Subcutaneous adipose tissue (tissue), 4 donors: ENCODE measurements around the gene CAV3. TPM values are rescaled to one million over a fixed set of nuclear protein-coding genes. Genes with fewer than 3 reads are reported as not detected.

ENCODE experiments used
- total RNA-seq, 4 donors: library from RNA; depleted of rRNA; stranded (reverse); fragments of >200 nt; gene quantifications; one replicate each; pipeline ENCODE4 v1.1.0, GENCODE V29; 2016
- TF ChIP-seq, protein P1 (sequence below): fragments of 450-650 bp; IDR thresholded peaks from one replicate; pipeline ENCODE4 v1.5.1; 2016; ENCODE audit warnings: low read depth, mild to moderate bottlenecking, control low read depth, antibody characterized with exemption, moderate library complexity

CAV3 gene
- total RNA-seq, 4 donors from 2014 or later = not detected

DNA sequence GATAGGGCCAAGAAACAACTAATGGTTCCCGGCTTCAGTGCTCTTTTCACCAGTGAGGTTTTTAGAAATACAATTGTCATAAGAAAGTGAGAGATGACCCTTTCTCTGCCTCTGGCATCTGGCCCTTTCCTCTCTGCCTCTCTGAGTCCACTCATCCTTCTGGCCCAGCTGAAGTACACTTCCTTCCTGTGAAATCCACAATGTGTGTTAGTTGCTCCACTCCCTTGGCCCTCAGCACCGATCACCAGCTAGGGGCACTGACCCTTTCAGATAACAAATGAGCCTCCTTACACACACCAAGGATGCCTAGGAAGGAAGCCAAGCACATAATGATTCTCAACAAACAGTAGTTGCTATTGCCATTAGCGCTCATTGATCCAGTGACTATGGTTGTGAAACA, 2.9 kb upstream of the CAV3 start:
- TF ChIP-seq, protein P1, sequence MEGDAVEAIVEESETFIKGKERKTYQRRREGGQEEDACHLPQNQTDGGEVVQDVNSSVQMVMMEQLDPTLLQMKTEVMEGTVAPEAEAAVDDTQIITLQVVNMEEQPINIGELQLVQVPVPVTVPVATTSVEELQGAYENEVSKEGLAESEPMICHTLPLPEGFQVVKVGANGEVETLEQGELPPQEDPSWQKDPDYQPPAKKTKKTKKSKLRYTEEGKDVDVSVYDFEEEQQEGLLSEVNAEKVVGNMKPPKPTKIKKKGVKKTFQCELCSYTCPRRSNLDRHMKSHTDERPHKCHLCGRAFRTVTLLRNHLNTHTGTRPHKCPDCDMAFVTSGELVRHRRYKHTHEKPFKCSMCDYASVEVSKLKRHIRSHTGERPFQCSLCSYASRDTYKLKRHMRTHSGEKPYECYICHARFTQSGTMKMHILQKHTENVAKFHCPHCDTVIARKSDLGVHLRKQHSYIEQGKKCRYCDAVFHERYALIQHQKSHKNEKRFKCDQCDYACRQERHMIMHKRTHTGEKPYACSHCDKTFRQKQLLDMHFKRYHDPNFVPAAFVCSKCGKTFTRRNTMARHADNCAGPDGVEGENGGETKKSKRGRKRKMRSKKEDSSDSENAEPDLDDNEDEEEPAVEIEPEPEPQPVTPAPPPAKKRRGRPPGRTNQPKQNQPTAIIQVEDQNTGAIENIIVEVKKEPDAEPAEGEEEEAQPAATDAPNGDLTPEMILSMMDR = no peak

DNA sequence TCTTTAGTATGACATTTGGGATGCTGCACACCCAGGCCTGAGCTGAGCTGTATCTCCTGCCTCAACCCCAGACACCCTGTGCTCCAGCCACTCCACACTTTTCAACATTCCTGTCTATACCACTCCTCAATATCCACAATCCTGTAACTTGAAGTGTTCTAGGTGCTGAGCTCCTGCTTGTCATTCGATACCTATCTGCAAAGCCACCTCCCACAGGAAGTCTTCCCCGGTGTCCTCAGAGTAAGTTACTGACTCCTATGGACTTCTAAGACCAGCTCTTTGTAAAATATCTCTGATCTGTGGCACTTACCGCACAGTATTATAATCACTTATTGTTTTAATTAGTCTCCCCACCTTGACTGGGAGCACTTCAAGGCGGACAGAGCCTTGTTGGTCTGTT, 1.2 kb upstream of the CAV3 start:
- TF ChIP-seq, protein P1 = no peak

GRCh38 chr3:8734137-8734878, 706 bp downstream of the CAV3 start:
- TF ChIP-seq, protein P1 = no peak

GRCh38 chr3:8734908-8735307, 1.3 kb downstream of the CAV3 start:
- TF ChIP-seq, protein P1 = no peak

DNA sequence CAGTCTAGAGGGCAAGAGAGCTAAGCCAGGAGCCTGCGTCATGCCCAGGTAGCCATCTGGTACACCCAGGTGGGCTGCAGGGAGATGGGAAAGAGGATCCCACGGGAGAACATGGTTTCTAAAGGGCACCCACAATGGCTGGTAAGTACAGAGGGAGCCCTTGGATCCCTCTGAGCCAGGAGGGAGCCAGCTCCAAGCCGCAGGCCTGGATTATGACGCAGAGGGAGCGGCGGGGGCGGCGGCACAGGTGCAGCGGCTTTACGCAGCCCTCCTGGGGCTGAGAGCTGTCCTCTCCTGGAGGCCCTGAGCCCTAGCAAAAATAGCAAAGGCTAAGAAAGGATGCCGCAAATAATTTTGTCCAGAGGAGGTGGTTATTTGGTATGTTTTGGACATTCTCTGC, 2.8 kb downstream of the CAV3 start:
- TF ChIP-seq, protein P1 = no peak

DNA sequence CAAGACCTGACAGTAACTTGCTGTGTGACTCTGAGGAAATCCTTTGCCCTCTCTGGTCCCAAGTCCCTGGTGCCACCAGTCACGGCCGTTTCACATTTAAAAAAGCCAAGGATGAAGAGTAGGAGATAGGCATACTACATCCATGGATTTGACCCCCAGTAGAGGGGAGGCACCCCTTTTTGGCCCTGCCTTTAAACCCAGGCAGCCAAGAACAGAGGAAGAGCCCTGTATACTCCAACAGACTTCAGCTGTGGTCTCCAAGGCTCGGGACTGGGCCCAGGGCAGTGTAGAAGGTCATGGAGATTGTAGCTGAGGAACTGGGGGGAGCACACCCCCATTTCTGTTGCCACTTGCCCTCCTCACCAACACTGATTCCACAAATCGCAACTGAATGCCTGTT, 3.7 kb downstream of the CAV3 start:
- TF ChIP-seq, protein P1 = no peak

- TF ChIP-seq, protein P1 = no peak
Observed at GRCh38 chr3:8737823-8738222, 4.2 kb downstream of the CAV3 start.
